Right ventricle myocardium superior (tissue), 1 donor: ENCODE results near the gene PTMS. TPM values are rescaled to one million over a fixed set of nuclear protein-coding genes. Genes with fewer than 3 reads are reported as not detected.

Experiments used
- ATAC-seq: fragments of 200-7000 bp; cut with Tn5 transposase; one replicate; pipeline ENCODE4 v1.9.1; 2020; ENCODE audit warnings: mild to moderate bottlenecking; ENCODE audit not compliant: poor library complexity
- DNase-seq: peaks from one replicate; pipeline ENCODE4 v3.0.0-alpha.2; 2020
- intact Hi-C: fragments of 100-400 bp; cut with DNase I; formaldehyde crosslinking; loops from one replicate; pipeline ENCODE4 v1.11.2; 2022
- total RNA-seq: library from RNA; stranded (reverse); fragmentation: NEBNext Ultra II Directional; extraction: Animal tissue kit (Norgen Biotek cat#: 25700); gene quantifications from one replicate; pipeline ENCODE4 v1.2.1, GENCODE V29; 2021
- donor health status: DM: no; HTN: yes; CAD: no; lungs with severe emphysema.

The PTMS gene
- total RNA-seq, 1 donor from 2014 or later: 108 TPM

GRCh38 chr12:6809056-6809455, 42.9 kb downstream of the PTMS start:
- intact Hi-C loops: no loop called here
- DNase-seq: no peak
- no peak for ATAC-seq

GRCh38 chr12:6810758-6811157, 44.6 kb downstream of the PTMS start:
- DNase-seq (no peak), ATAC-seq (no peak)
- intact Hi-C loops: no loop called here

GRCh38 chr12:6813363-6813762, 47.2 kb downstream of the PTMS start:
- intact Hi-C loops: no loop called here
- no peak for DNase-seq
- no peak for ATAC-seq

GRCh38 chr12:6816598-6816997, 50.4 kb downstream of the PTMS start:
- ATAC-seq: no peak
- intact Hi-C loops: no loop called here
- DNase-seq: no peak

- DNase-seq: no peak
- intact Hi-C loops: no loop called here
These were observed 50.9 kb downstream of the PTMS start for GRCh38 chr12:6817098-6817497.

GRCh38 chr12:6817662-6818157, 51.5 kb downstream of the PTMS start:
- DNase-seq (no peak), ATAC-seq (no peak)
- intact Hi-C loops: no loop called here

More at GRCh38 chr12:6817098-6817497, 50.9 kb downstream of the PTMS start:
- no peak for ATAC-seq

GRCh38 chr12:6818222-6818621, 52.1 kb downstream of the PTMS start:
- ATAC-seq (no peak), DNase-seq (no peak)
- intact Hi-C loops: no loop called here

GRCh38 chr12:6818645-6819044, 52.5 kb downstream of the PTMS start:
- ATAC-seq (no peak), DNase-seq (no peak)
- intact Hi-C loops: no loop called here

GRCh38 chr12:6819106-6820030, 53.2 kb downstream of the PTMS start:
- ATAC-seq: no peak
- intact Hi-C loops: no loop called here
- no peak for DNase-seq

- DNase-seq: no peak
- intact Hi-C loops: no loop called here
- no peak for ATAC-seq
These were observed 54.0 kb downstream of the PTMS start for GRCh38 chr12:6820166-6820565.

Other genes with a start within 250 kb of the PTMS start
- 4,109 TPM for gene GAPDH, start 231.8 kb upstream of the PTMS start, total RNA-seq
- gene IFFO1, start 210.3 kb upstream of the PTMS start, total RNA-seq: 14.1 TPM
- 14.8 TPM for gene NOP2, start 198.1 kb upstream of the PTMS start, total RNA-seq
- gene CHD4, start 159.0 kb upstream of the PTMS start, total RNA-seq: 142 TPM
- gene LPAR5, start 130.4 kb upstream of the PTMS start, total RNA-seq: 7.3 TPM
- 0.51 TPM for gene ACRBP, start 118.9 kb upstream of the PTMS start, total RNA-seq
- 25.3 TPM for gene ING4, start 103.2 kb upstream of the PTMS start, total RNA-seq
- gene ZNF384, start 77.0 kb upstream of the PTMS start, total RNA-seq: 23.0 TPM
- 0.35 TPM for gene PIANP, start 65.5 kb upstream of the PTMS start, total RNA-seq
- gene COPS7A, start 42.3 kb upstream of the PTMS start, total RNA-seq: 70.4 TPM
- gene MLF2, start 13.2 kb upstream of the PTMS start, total RNA-seq: 153 TPM
- gene LAG3, start 6.2 kb downstream of the PTMS start, total RNA-seq: 0.22 TPM
- 10.4 TPM for gene CD4, start 23.2 kb downstream of the PTMS start, total RNA-seq
- gene GPR162, start 55.5 kb downstream of the PTMS start, total RNA-seq: 4.4 TPM
- 10.0 TPM for gene P3H3, start 62.0 kb downstream of the PTMS start, total RNA-seq
- 2.9 TPM for gene GNB3, start 74.6 kb downstream of the PTMS start, total RNA-seq
- gene CDCA3, start 84.9 kb downstream of the PTMS start, total RNA-seq: 1.3 TPM
- gene USP5, start 85.8 kb downstream of the PTMS start, total RNA-seq: 63.0 TPM
- 804 TPM for gene TPI1, start 101.2 kb downstream of the PTMS start, total RNA-seq
- 3.2 TPM for gene SPSB2, start 106.9 kb downstream of the PTMS start, total RNA-seq
- gene LRRC23, start 138.5 kb downstream of the PTMS start, total RNA-seq: 8.2 TPM
- 7.4 TPM for gene ENO2, start 148.2 kb downstream of the PTMS start, total RNA-seq
- gene ATN1, start 161.6 kb downstream of the PTMS start, total RNA-seq: 69.7 TPM
- gene RNU7-1, start 177.5 kb downstream of the PTMS start, total RNA-seq: not detected
- 251 TPM for gene C12orf57, start 177.7 kb downstream of the PTMS start, total RNA-seq
- 7.2 TPM for gene PTPN6, start 185.0 kb downstream of the PTMS start, total RNA-seq
- 136 TPM for gene PHB2, start 204.3 kb downstream of the PTMS start, total RNA-seq
- gene EMG1, start 204.6 kb downstream of the PTMS start, total RNA-seq: 39.0 TPM